Measurements from ENCODE around the gene VGLL4. TPM values are rescaled to one million over a fixed set of nuclear protein-coding genes. Genes with fewer than 3 reads are reported as not detected.

The VGLL4 gene
- total and polyA plus RNA-seq, 2 experiments from 2014 or later, result 30.9 to 46.5 TPM

GRCh38 chr3:11621077-11621476 is 22.6 kb downstream of the VGLL4 start:
- Histone ChIP-seq H3K9me3 (ENCODE audit: low read depth) (no peaks in the 10 kb centered on the region), H2AFZ (no peak overlapping the region), H3K36me3 (ENCODE audit: low read depth) (no peaks in the 10 kb centered on the region), H3K27ac (no peak overlapping the region), H3K9me2 (ENCODE audit: insufficient read depth) (0 out of 2 replicates have a peak, but pooled peaks cover 4% of the 10 kb centered on the region), H3K79me2 (ENCODE audit: insufficient read depth) (peaks cover 100% of the 10 kb centered on the region), H3K4me1 (ENCODE audit: insufficient read depth) (peaks cover 4% of the 10 kb centered on the region; the same call in 1 of the 2 replicates), H3F3A (ENCODE audit: insufficient read depth) (no peaks in the 10 kb centered on the region; the same call in 1 of the 2 replicates), H3K9ac (no peak overlapping the region), H3K4me2 (ENCODE audit: unreplicated experiment) (no peak overlapping the region), H4K20me1 (ENCODE audit: insufficient read depth) (peaks cover 24% of the 10 kb centered on the region; the same call in 1 of the 2 replicates), H3K27me3 (replicated peaks; ENCODE audit: insufficient read depth) (no peaks in the 10 kb centered on the region), H3K4me3 (no peak overlapping the region)
- in situ Hi-C loops (cut with MboI), result no loop called here
- no peak for DNase-seq
- 67 to 68% methylated on average over 2 of the region's 2 CpGs for WGBS, 2 experiments (ENCODE audit: low coverage in 1 of 2, low lambda C conversion rate in 2 of 2, missing lambda C conversion rate in 2 of 2)
- no peak for TF ChIP-seq EZH2 (IDR thresholded peaks at IDR 0.05; ENCODE audit: insufficient read depth, poor library complexity, severe bottlenecking)
- no peak for TF ChIP-seq EZH2phosphoT487 (IDR thresholded peaks at IDR 0.05; ENCODE audit: insufficient read depth, low read depth)

GRCh38 chr3:11619946-11620652 is 23.6 kb downstream of the VGLL4 start:
- Histone ChIP-seq H3K9me2 (ENCODE audit: insufficient read depth) (0 out of 2 replicates have a peak, but pooled peaks cover 4% of the 10 kb centered on the region), H3K79me2 (ENCODE audit: insufficient read depth) (peaks cover 100% of the 10 kb centered on the region), H3K4me1 (ENCODE audit: insufficient read depth) (peaks cover 4% of the 10 kb centered on the region; the same call in 1 of the 2 replicates), H4K20me1 (ENCODE audit: insufficient read depth) (peaks cover 24% of the 10 kb centered on the region; the same call in 1 of the 2 replicates), H3K4me2 (ENCODE audit: unreplicated experiment) (no peak overlapping the region), H3F3A (ENCODE audit: insufficient read depth) (no peaks in the 10 kb centered on the region; the same call in 1 of the 2 replicates), H2AFZ (no peak overlapping the region), H3K27ac (no peak overlapping the region), H3K9ac (no peak overlapping the region), H3K4me3 (no peak overlapping the region), H3K9me3 (ENCODE audit: low read depth) (no peaks in the 10 kb centered on the region), H3K27me3 (replicated peaks; ENCODE audit: insufficient read depth) (no peaks in the 10 kb centered on the region), H3K36me3 (ENCODE audit: low read depth) (no peaks in the 10 kb centered on the region)
- no peak for DNase-seq
- TF ChIP-seq EZH2 (IDR thresholded peaks at IDR 0.05; ENCODE audit: insufficient read depth, poor library complexity, severe bottlenecking), result no peak
- in situ Hi-C loops (cut with MboI), result no loop called here
- 80 to 88% methylated on average over 11 of the region's 11 CpGs for WGBS, 2 experiments (ENCODE audit: low coverage in 1 of 2, low lambda C conversion rate in 2 of 2, missing lambda C conversion rate in 2 of 2)

DNA sequence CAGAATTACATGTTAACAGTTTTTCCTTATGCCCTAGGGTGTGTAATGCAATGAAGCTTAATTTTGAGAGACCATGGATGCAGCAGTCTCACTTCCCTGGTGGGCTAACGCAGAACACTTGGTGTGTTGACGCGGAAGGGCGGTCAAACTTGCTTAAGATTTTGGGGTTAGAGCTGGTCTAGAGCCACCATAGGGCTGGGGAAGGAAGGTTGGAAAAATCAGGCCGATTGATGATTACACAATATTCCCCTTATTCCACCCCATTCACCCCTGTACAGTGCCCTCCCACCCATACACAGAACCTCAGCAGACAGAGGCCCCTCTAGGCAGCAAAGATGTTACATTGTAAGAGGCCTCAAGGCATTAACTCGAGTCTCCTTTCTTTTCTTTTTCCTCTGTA is 24.3 kb downstream of the VGLL4 start:
- no peak overlapping the region for H3K4me2 ChIP-seq (ENCODE audit: unreplicated experiment)
- 0 out of 2 replicates have a peak, but pooled peaks cover 4% of the 10 kb centered on the region for H3K9me2 ChIP-seq (ENCODE audit: insufficient read depth)
- no peak overlapping the region for H3K4me3 ChIP-seq
- DNase-seq, result no peak
- H3K36me3 ChIP-seq (ENCODE audit: low read depth), result no peaks in the 10 kb centered on the region
- H3K79me2 ChIP-seq (ENCODE audit: insufficient read depth), result peaks cover 100% of the 10 kb centered on the region
- 76 to 80% methylated on average over 6 of the region's 6 CpGs for WGBS, 2 experiments (ENCODE audit: low coverage in 1 of 2, low lambda C conversion rate in 2 of 2, missing lambda C conversion rate in 2 of 2)
- H3K9ac ChIP-seq, result no peak overlapping the region
- TF ChIP-seq EZH2phosphoT487 (IDR thresholded peaks at IDR 0.05; ENCODE audit: insufficient read depth, low read depth), result no peak
- no peak for TF ChIP-seq EZH2 (IDR thresholded peaks at IDR 0.05; ENCODE audit: insufficient read depth, poor library complexity, severe bottlenecking)
- no peak overlapping the region for H3K27ac ChIP-seq
- H3K27me3 ChIP-seq (replicated peaks; ENCODE audit: insufficient read depth), result no peaks in the 10 kb centered on the region
- peaks cover 20% of the 10 kb centered on the region; the same call in 1 of the 2 replicates for H4K20me1 ChIP-seq (ENCODE audit: insufficient read depth)
- in situ Hi-C loops (cut with MboI), result no loop called here
- H3F3A ChIP-seq (ENCODE audit: insufficient read depth), result no peaks in the 10 kb centered on the region; the same call in 1 of the 2 replicates
- peaks cover 4% of the 10 kb centered on the region; the same call in 1 of the 2 replicates for H3K4me1 ChIP-seq (ENCODE audit: insufficient read depth)
- no peaks in the 10 kb centered on the region for H3K9me3 ChIP-seq (ENCODE audit: low read depth)
- no peak overlapping the region for H2AFZ ChIP-seq

DNA sequence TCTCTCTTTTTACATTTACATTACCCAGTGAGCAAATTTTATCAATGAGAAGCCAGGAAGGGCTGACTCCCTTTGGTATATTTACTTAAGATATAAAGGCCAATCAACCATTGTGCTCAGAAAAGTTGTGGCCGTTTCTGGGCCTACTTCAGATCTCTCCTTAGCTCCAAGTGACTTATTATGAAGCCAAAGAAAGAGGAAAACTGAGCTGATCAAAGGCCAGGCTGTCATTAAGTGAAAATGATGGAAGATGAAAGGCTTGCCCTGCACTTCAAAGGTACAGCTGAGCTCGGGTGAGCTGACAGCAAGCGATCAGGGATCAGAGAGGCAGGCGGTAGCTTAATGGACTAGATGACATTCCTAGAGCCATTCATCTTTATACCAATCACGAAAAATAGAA is 24.8 kb downstream of the VGLL4 start:
- Histone ChIP-seq H3K4me1 (ENCODE audit: insufficient read depth) (peaks cover 7% of the 10 kb centered on the region; the same call in 1 of the 2 replicates), H3K79me2 (ENCODE audit: insufficient read depth) (peaks cover 100% of the 10 kb centered on the region), H4K20me1 (ENCODE audit: insufficient read depth) (peaks cover 17% of the 10 kb centered on the region; the same call in 1 of the 2 replicates), H3K9ac (no peak overlapping the region), H3K4me2 (ENCODE audit: unreplicated experiment) (no peak overlapping the region), H3K9me3 (ENCODE audit: low read depth) (no peaks in the 10 kb centered on the region), H3K9me2 (ENCODE audit: insufficient read depth) (0 out of 2 replicates have a peak, but pooled peaks cover 4% of the 10 kb centered on the region), H3K36me3 (ENCODE audit: low read depth) (no peaks in the 10 kb centered on the region), H2AFZ (no peak overlapping the region), H3K27me3 (replicated peaks; ENCODE audit: insufficient read depth) (no peaks in the 10 kb centered on the region), H3K27ac (no peak overlapping the region), H3K4me3 (no peak overlapping the region), H3F3A (ENCODE audit: insufficient read depth) (no peaks in the 10 kb centered on the region; the same call in 1 of the 2 replicates)
- WGBS, 2 experiments (ENCODE audit: low coverage in 1 of 2, low lambda C conversion rate in 2 of 2, missing lambda C conversion rate in 2 of 2), result 44 to 46% methylated on average over 5 of the region's 5 CpGs
- in situ Hi-C loops (cut with MboI), result no loop called here
- no peak for DNase-seq
- TF ChIP-seq EZH2phosphoT487 (IDR thresholded peaks at IDR 0.05; ENCODE audit: insufficient read depth, low read depth), result no peak
- no peak for TF ChIP-seq EZH2 (IDR thresholded peaks at IDR 0.05; ENCODE audit: insufficient read depth, poor library complexity, severe bottlenecking)

Measured in GM23248 (cell line).